Measurements from ENCODE around the gene SYTL3. TPM values are rescaled to one million over a fixed set of nuclear protein-coding genes. Genes with fewer than 3 reads are reported as not detected.

The SYTL3 gene
- total RNA-seq, 1 donor from 2014 or later = 0.48 TPM

- no peak overlapping the region for H3K27ac Mint-ChIP-seq (ENCODE audit: unreplicated experiment)
- peaks cover 26% of the 10 kb centered on the region for H3K4me1 Mint-ChIP-seq (ENCODE audit: unreplicated experiment)
- H3K36me3 Mint-ChIP-seq (ENCODE audit: unreplicated experiment) = no peaks in the 10 kb centered on the region
- no peaks in the 10 kb centered on the region for H3K27me3 Mint-ChIP-seq (ENCODE audit: unreplicated experiment)
- H3K4me3 Mint-ChIP-seq (ENCODE audit: unreplicated experiment) = no peak overlapping the region
- no peaks in the 10 kb centered on the region for H3K9me3 Mint-ChIP-seq (ENCODE audit: unreplicated experiment)
- no peak for DNase-seq (ENCODE audit: extremely low spot score, unreplicated experiment)
- TF ChIP-seq CTCF (IDR thresholded peaks at IDR 0.05) = no peak
These were observed 60.0 kb downstream of the SYTL3 start for GRCh38 chr6:158709809-158710208.

- no peaks in the 10 kb centered on the region for H3K36me3 Mint-ChIP-seq (ENCODE audit: unreplicated experiment)
- no peak for TF ChIP-seq CTCF (IDR thresholded peaks at IDR 0.05)
- no peak overlapping the region for H3K27ac Mint-ChIP-seq (ENCODE audit: unreplicated experiment)
- peaks cover 27% of the 10 kb centered on the region for H3K4me1 Mint-ChIP-seq (ENCODE audit: unreplicated experiment)
- no peaks in the 10 kb centered on the region for H3K27me3 Mint-ChIP-seq (ENCODE audit: unreplicated experiment)
- DNase-seq (ENCODE audit: extremely low spot score, unreplicated experiment) = no peak
- no peak overlapping the region for H3K4me3 Mint-ChIP-seq (ENCODE audit: unreplicated experiment)
- no peaks in the 10 kb centered on the region for H3K9me3 Mint-ChIP-seq (ENCODE audit: unreplicated experiment)
These were observed 61.4 kb downstream of the SYTL3 start for GRCh38 chr6:158711264-158711663.

- Mint-ChIP-seq H3K4me1 (ENCODE audit: unreplicated experiment) (peaks cover 5% of the 10 kb centered on the region), H3K27me3 (ENCODE audit: unreplicated experiment) (no peaks in the 10 kb centered on the region), H3K9me3 (ENCODE audit: unreplicated experiment) (no peaks in the 10 kb centered on the region), H3K4me3 (ENCODE audit: unreplicated experiment) (no peak overlapping the region), H3K27ac (ENCODE audit: unreplicated experiment) (no peak overlapping the region), H3K36me3 (ENCODE audit: unreplicated experiment) (no peaks in the 10 kb centered on the region)
- no peak for TF ChIP-seq CTCF (IDR thresholded peaks at IDR 0.05)
- no peak for DNase-seq (ENCODE audit: extremely low spot score, unreplicated experiment)
These were observed 63.6 kb downstream of the SYTL3 start for GRCh38 chr6:158713469-158713868.

- TF ChIP-seq CTCF (IDR thresholded peaks at IDR 0.05) = no peak
- Mint-ChIP-seq H3K4me1 (ENCODE audit: unreplicated experiment) (peaks cover 2% of the 10 kb centered on the region), H3K27ac (ENCODE audit: unreplicated experiment) (no peak overlapping the region), H3K27me3 (ENCODE audit: unreplicated experiment) (no peaks in the 10 kb centered on the region), H3K4me3 (ENCODE audit: unreplicated experiment) (no peak overlapping the region), H3K36me3 (ENCODE audit: unreplicated experiment) (no peaks in the 10 kb centered on the region), H3K9me3 (ENCODE audit: unreplicated experiment) (no peaks in the 10 kb centered on the region)
- DNase-seq (ENCODE audit: extremely low spot score, unreplicated experiment) = no peak
These were observed 64.9 kb downstream of the SYTL3 start for GRCh38 chr6:158714706-158715105.

GRCh38 chr6:158715330-158716311, 65.8 kb downstream of the SYTL3 start:
- Mint-ChIP-seq H3K4me3 (ENCODE audit: unreplicated experiment) (no peak overlapping the region), H3K9me3 (ENCODE audit: unreplicated experiment) (no peaks in the 10 kb centered on the region), H3K27me3 (ENCODE audit: unreplicated experiment) (no peaks in the 10 kb centered on the region), H3K4me1 (ENCODE audit: unreplicated experiment) (peaks cover 7% of the 10 kb centered on the region), H3K36me3 (ENCODE audit: unreplicated experiment) (no peaks in the 10 kb centered on the region), H3K27ac (ENCODE audit: unreplicated experiment) (no peak overlapping the region)
- DNase-seq (ENCODE audit: extremely low spot score, unreplicated experiment) = no peak
- no peak for TF ChIP-seq CTCF (IDR thresholded peaks at IDR 0.05)

Measured in osteocyte (in vitro differentiated cells).